Ishikawa (cell line): ENCODE data around the gene RET.

Experiments
- CEBPB ChIP-seq: IDR thresholded peaks from 2 replicates; pipeline ENCODE4 v1.6.1; 2012
- EGR1 ChIP-seq: IDR thresholded peaks from 2 replicates; pipeline ENCODE4 v1.6.1; 2012
- EP300 ChIP-seq: IDR thresholded peaks from 2 replicates; pipeline ENCODE4 v1.6.1; 2012; ENCODE audit warnings: borderline replicate concordance
- FOXM1 ChIP-seq: IDR thresholded peaks from 2 replicates; pipeline ENCODE4 v1.6.1; 2012; ENCODE audit warnings: low read depth, borderline replicate concordance
- MAX ChIP-seq: IDR thresholded peaks from 2 replicates; pipeline ENCODE4 v1.6.1; 2012
- NFIC ChIP-seq: IDR thresholded peaks from 2 replicates; pipeline ENCODE4 v1.6.1; 2012
- RAD21 ChIP-seq: IDR thresholded peaks from 2 replicates; pipeline ENCODE4 v1.6.1; 2012; ENCODE audit warnings: low read depth
- TAF1 ChIP-seq: IDR thresholded peaks from 2 replicates; pipeline ENCODE4 v1.6.1; 2012; ENCODE audit warnings: low read depth, mild to moderate bottlenecking
- TCF12 ChIP-seq: IDR thresholded peaks from 2 replicates; pipeline ENCODE4 v1.6.1; 2012; ENCODE audit warnings: low read depth
- TEAD4 ChIP-seq: IDR thresholded peaks from 2 replicates; pipeline ENCODE4 v1.6.1; 2012
- USF1 ChIP-seq: IDR thresholded peaks from 2 replicates; pipeline ENCODE4 v1.6.1; 2012
- TF ChIP-seq, protein P1 (sequence below): IDR thresholded peaks from 2 replicates; pipeline ENCODE4 v1.6.1; 2012; ENCODE audit warnings: low read depth, mild to moderate bottlenecking

DNA sequence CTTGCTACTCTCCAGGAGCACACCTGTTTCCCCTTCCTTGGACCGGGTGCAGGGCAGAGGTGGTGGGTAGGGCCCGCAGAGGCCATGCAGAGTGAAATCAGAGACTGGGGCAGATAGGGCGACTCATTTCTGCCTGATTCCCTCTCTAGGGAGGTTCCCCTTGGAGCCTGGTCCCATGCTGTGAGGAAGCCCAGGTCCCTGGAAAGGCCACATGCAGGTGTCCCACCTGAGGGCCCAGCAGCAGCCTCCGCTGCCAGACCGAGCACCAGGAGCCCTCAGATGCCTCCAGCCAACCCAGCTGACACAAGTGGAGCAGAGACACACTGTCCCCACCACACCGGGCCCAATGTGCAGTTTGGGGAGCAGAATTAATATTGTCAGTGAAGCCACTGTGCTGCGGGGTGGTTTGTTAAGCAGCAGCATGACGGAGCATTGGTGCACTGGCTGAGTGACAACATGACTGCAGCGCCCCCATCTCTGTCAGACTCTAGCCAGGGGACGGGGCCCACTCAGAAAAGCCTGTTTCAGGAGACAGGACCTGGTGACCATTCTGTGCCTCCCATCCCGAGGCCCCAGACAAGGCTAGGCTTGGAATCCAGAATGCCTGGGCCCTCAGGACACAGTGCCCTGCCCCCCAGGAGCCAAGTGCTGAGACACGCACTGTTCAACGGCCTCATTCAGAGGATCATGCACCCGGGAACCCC lies 30.4 kb upstream of the RET start:
- TF ChIP-seq NFIC (no peak), TAF1 (no peak), EP300 (no peak), CEBPB (no peak), TCF12 (no peak), RAD21 (no peak), EGR1 (no peak), TEAD4 (no peak), FOXM1 (no peak), USF1 (no peak), MAX (no peak)
- TF ChIP-seq, protein P1, sequence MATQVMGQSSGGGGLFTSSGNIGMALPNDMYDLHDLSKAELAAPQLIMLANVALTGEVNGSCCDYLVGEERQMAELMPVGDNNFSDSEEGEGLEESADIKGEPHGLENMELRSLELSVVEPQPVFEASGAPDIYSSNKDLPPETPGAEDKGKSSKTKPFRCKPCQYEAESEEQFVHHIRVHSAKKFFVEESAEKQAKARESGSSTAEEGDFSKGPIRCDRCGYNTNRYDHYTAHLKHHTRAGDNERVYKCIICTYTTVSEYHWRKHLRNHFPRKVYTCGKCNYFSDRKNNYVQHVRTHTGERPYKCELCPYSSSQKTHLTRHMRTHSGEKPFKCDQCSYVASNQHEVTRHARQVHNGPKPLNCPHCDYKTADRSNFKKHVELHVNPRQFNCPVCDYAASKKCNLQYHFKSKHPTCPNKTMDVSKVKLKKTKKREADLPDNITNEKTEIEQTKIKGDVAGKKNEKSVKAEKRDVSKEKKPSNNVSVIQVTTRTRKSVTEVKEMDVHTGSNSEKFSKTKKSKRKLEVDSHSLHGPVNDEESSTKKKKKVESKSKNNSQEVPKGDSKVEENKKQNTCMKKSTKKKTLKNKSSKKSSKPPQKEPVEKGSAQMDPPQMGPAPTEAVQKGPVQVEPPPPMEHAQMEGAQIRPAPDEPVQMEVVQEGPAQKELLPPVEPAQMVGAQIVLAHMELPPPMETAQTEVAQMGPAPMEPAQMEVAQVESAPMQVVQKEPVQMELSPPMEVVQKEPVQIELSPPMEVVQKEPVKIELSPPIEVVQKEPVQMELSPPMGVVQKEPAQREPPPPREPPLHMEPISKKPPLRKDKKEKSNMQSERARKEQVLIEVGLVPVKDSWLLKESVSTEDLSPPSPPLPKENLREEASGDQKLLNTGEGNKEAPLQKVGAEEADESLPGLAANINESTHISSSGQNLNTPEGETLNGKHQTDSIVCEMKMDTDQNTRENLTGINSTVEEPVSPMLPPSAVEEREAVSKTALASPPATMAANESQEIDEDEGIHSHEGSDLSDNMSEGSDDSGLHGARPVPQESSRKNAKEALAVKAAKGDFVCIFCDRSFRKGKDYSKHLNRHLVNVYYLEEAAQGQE, result no peak
